Caco-2 (cell line): ENCODE measurements around the gene RPH3AL. TPM values are rescaled to one million over a fixed set of nuclear protein-coding genes. Genes with fewer than 3 reads are reported as not detected.

Source experiments
- BruUV-seq: library from RNA; stranded (reverse); fragments of 400-500 nt; replicated peaks from 2 replicates; lab custom pipeline; 2021; lab: Mats Ljungman, UMichigan
- CTCF ChIA-PET: fragments of 300-600 bp; sonication (Branson Sonifier 250); formaldehyde crosslinking; loops from one replicate; lab custom pipeline; 2022; ENCODE audit warnings: antibody characterized with exemption; lab: Charles Lee
- POLR2A ChIA-PET: fragments of 300-600 bp; sonication (Branson Sonifier 250); formaldehyde crosslinking; loops from one replicate; lab custom pipeline; 2022; ENCODE audit warnings: antibody characterized with exemption; lab: Charles Lee
- DNase-seq, 2 experiments: peaks; one replicate each; pipeline versions ENCODE4 v3.0.0 to v3.0.0-alpha.2; 2020 to 2022
- H3K27me3 ChIP-seq: replicated peaks from 2 replicates; pipeline ENCODE4 v1.6.0; 2011; ENCODE audit warnings: low read length; ENCODE audit not compliant: control insufficient read depth, insufficient read depth
- H3K36me3 ChIP-seq: 2 replicates; pipeline ENCODE4 v1.5.1; 2011; ENCODE audit warnings: low read length; ENCODE audit not compliant: control insufficient read depth, insufficient read depth
- H3K4me1 ChIP-seq: fragments of 250-450 bp; sonication (Bioruptor Pico); 2 replicates; pipeline ENCODE4 v1.5.1; 2020; ENCODE audit warnings: mild to moderate bottlenecking
- H3K4me3 ChIP-seq: 2 replicates; pipeline ENCODE4 v1.5.1; 2011; ENCODE audit warnings: low read depth, mild to moderate bottlenecking, control low read depth, low read length
- H3K9me3 ChIP-seq: fragments of 250-450 bp; sonication (Bioruptor Pico); 2 replicates; pipeline ENCODE4 v1.5.1; 2020; ENCODE audit warnings: mild to moderate bottlenecking, moderate library complexity
- H3K27ac Mint-ChIP-seq: one replicate; pipeline ENCODE4 v1.8.0; 2022; ENCODE audit warnings: mixed read lengths; ENCODE audit not compliant: unreplicated experiment
- H3K27me3 Mint-ChIP-seq: one replicate; pipeline ENCODE4 v1.8.0; 2022; ENCODE audit warnings: mixed read lengths; ENCODE audit not compliant: insufficient read depth, unreplicated experiment
- H3K36me3 Mint-ChIP-seq: one replicate; pipeline ENCODE4 v1.8.0; 2022; ENCODE audit warnings: mild to moderate bottlenecking, mixed read lengths; ENCODE audit not compliant: insufficient read depth, unreplicated experiment
- H3K4me1 Mint-ChIP-seq: one replicate; pipeline ENCODE4 v1.8.0; 2022; ENCODE audit warnings: low read depth, mixed read lengths; ENCODE audit not compliant: unreplicated experiment
- H3K4me3 Mint-ChIP-seq: one replicate; pipeline ENCODE4 v1.8.0; 2022; ENCODE audit warnings: mild to moderate bottlenecking, moderate library complexity, mixed read lengths; ENCODE audit not compliant: unreplicated experiment
- H3K9me3 Mint-ChIP-seq: one replicate; pipeline ENCODE4 v1.8.0; 2022; ENCODE audit warnings: mixed read lengths; ENCODE audit not compliant: unreplicated experiment
- CTCF ChIP-seq, 2 experiments: fragments of 200-600 bp in 1 of 2; IDR thresholded peaks; 1 replicate in 1 of 2; 2 replicates in 1 of 2; pipeline versions ENCODE4 v1.5.1 to v1.8.0; 2011 to 2022; ENCODE audit warnings: antibody characterized with exemption in 1 of 2, control low read depth in 1 of 2, inconsistent platforms in 1 of 2, low read depth in 1 of 2, low read length in 1 of 2, mild to moderate bottlenecking in 1 of 2, moderate library complexity in 1 of 2; ENCODE audit not compliant: insufficient read depth in 1 of 2, severe bottlenecking in 1 of 2, unreplicated experiment in 1 of 2
- intact Hi-C: fragments of 100-400 bp; cut with micrococcal nuclease; formaldehyde crosslinking; loops from one replicate; pipeline ENCODE4 v1.10.0; 2022; ENCODE audit not compliant: unreplicated experiment
- total RNA-seq: library from RNA; stranded (reverse); gene quantifications from 2 replicates; pipeline ENCODE4 v1.2.3, GENCODE V29; 2022

The RPH3AL gene
- total RNA-seq, 1 experiment from 2014 or later: 36.0 TPM

- ChIA-PET POLR2A (no interaction called here), CTCF (no interaction called here)
- no peaks in the 10 kb centered on the region for H3K4me1 Mint-ChIP-seq
- no peaks in the 10 kb centered on the region for H3K9me3 Mint-ChIP-seq
- Histone ChIP-seq H3K4me1 (no peaks in the 10 kb centered on the region), H3K9me3 (no peaks in the 10 kb centered on the region), H3K27me3 (no peaks in the 10 kb centered on the region), H3K4me3 (no peak overlapping the region), H3K36me3 (no peaks in the 10 kb centered on the region)
- no peak for DNase-seq
- H3K27me3 Mint-ChIP-seq: no peaks in the 10 kb centered on the region
- no peak for TF ChIP-seq CTCF (IDR thresholded peaks at IDR 0.05; ENCODE audit: insufficient read depth in 1 of 2, low read depth in 1 of 2, low read length in 1 of 2, severe bottlenecking in 1 of 2, unreplicated experiment in 1 of 2)
- intact Hi-C loops: no loop called here
- peaks cover 17% of the 10 kb centered on the region for H3K36me3 Mint-ChIP-seq
- no peak overlapping the region for H3K27ac Mint-ChIP-seq
- no peak overlapping the region for H3K4me3 Mint-ChIP-seq
- no TSS peak for BruUV-seq
Measured at GRCh38 chr17:299546-299945, 53.1 kb downstream of the RPH3AL start.

DNA sequence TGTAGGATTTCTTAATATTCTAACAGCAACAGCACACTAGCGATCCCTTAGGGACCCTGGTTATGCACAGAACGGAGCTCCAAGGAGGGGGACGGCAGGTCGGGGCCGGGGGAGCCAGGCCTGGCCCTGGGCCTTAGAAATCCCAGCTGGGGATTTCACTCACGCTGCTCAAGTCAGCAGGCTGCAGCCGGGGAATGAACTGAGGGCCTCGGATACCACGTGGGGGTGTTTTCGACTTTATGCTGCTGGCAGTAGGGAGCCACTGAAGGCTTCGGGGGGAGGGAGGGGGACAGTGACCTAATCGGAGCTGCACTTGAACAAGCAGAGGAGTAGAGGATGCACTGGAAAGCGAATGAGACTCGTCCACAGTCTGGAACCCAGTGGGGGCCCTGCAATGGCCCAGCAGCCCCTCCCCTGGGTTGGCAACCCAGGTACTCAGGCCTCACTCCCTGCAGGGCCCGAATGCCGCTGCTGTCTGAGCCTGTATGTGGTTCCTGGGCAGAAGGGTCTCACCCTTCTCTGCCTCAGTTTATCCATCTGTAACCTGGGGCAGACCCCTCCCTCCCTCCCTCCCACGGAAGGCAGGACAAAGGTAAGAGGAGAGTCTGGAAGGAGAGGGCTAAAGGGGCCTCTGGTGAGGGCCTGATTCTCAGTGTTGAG lies 53.7 kb downstream of the RPH3AL start:
- CTCF ChIA-PET: no interaction called here
- Mint-ChIP-seq H3K27ac (no peak overlapping the region), H3K9me3 (no peaks in the 10 kb centered on the region), H3K36me3 (peaks cover 21% of the 10 kb centered on the region), H3K4me1 (no peaks in the 10 kb centered on the region), H3K27me3 (no peaks in the 10 kb centered on the region), H3K4me3 (no peak overlapping the region)
- Histone ChIP-seq H3K36me3 (no peaks in the 10 kb centered on the region), H3K4me3 (no peak overlapping the region), H3K4me1 (no peaks in the 10 kb centered on the region), H3K9me3 (no peaks in the 10 kb centered on the region), H3K27me3 (no peaks in the 10 kb centered on the region)
- intact Hi-C loops: no loop called here
- no peak for DNase-seq
- POLR2A ChIA-PET: no interaction called here
- BruUV-seq: no TSS peak
- no peak for TF ChIP-seq CTCF (IDR thresholded peaks at IDR 0.05; ENCODE audit: insufficient read depth in 1 of 2, low read depth in 1 of 2, low read length in 1 of 2, severe bottlenecking in 1 of 2, unreplicated experiment in 1 of 2)

DNA sequence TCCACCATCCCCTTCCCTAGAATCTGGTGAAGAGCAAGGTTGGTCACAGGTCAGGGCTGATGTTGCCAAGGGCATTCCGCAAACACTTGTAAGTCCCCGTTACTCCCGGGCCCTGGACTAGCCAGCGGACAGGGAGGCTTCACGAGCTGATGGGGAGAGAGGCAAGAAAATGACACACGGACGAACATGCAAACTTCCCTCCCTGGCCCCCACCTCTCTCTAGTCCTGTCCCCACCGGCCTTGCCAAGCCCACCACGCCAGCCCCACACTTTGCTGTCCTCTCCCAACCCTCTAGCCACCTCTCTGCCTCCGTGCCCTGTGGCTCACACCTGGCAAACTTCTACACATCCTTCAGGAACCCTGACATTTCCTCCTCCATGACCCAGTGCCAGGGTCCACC lies 54.8 kb downstream of the RPH3AL start:
- TF ChIP-seq CTCF (IDR thresholded peaks at IDR 0.05; ENCODE audit: insufficient read depth in 1 of 2, low read depth in 1 of 2, low read length in 1 of 2, severe bottlenecking in 1 of 2, unreplicated experiment in 1 of 2): no peak
- H3K4me3 ChIP-seq: no peak overlapping the region
- CTCF ChIA-PET: no interaction called here
- no peak overlapping the region for H3K27ac Mint-ChIP-seq
- BruUV-seq: no TSS peak
- H3K4me3 Mint-ChIP-seq: no peak overlapping the region
- intact Hi-C loops: no loop called here
- DNase-seq: no peak
- H3K27me3 ChIP-seq: no peaks in the 10 kb centered on the region
- POLR2A ChIA-PET: no interaction called here
- no peaks in the 10 kb centered on the region for H3K36me3 ChIP-seq
- H3K4me1 ChIP-seq: no peaks in the 10 kb centered on the region
- no peaks in the 10 kb centered on the region for H3K9me3 Mint-ChIP-seq
- H3K36me3 Mint-ChIP-seq: peaks cover 28% of the 10 kb centered on the region
- no peaks in the 10 kb centered on the region for H3K27me3 Mint-ChIP-seq
- no peaks in the 10 kb centered on the region for H3K4me1 Mint-ChIP-seq
- no peaks in the 10 kb centered on the region for H3K9me3 ChIP-seq
